ENCODE data around the gene ARF4.
"Not testable (repeated sequence)": the region's sequence is repeated elsewhere in the genome, so short reads cannot be mapped to it uniquely, and the experiment has no call there.

The ARF4 gene

GRCh38 chr3:57597127-57597923 lies at the start of gene ARF4:
Gene ARF4, minus strand, starts transcription at chr3:57597344. Its CDS starts 204 bp downstream, at chr3:57597140.
- DNase-seq (ENCODE audit: low spot score), result peak; percentile 99

GRCh38 chr3:57646723-57647122 lies 49.6 kb upstream of the ARF4 start:
- no peak for DNase-seq (ENCODE audit: low spot score)

GRCh38 chr3:57644740-57645139 lies 47.6 kb upstream of the ARF4 start:
- DNase-seq (ENCODE audit: low spot score), result no peak

- no peak for DNase-seq (ENCODE audit: low spot score)
These were observed 40.2 kb upstream of the ARF4 start for GRCh38 chr3:57637391-57637790.

GRCh38 chr3:57634259-57634658 lies 37.1 kb upstream of the ARF4 start:
- DNase-seq (ENCODE audit: low spot score), result not testable (repeated sequence)

- peak; percentile 9 for DNase-seq (ENCODE audit: low spot score)
These were observed 30.8 kb upstream of the ARF4 start for GRCh38 chr3:57627976-57628375.

GRCh38 chr3:57624801-57625200 lies 27.7 kb upstream of the ARF4 start:
- no peak for DNase-seq (ENCODE audit: low spot score)

GRCh38 chr3:57622362-57622761 lies 25.2 kb upstream of the ARF4 start:
- no peak for DNase-seq (ENCODE audit: low spot score)

- DNase-seq (ENCODE audit: low spot score), result no peak
These were observed 20.6 kb upstream of the ARF4 start for GRCh38 chr3:57617739-57618138.

GRCh38 chr3:57616233-57616632 lies 19.1 kb upstream of the ARF4 start:
- no peak for DNase-seq (ENCODE audit: low spot score)

- not testable (repeated sequence) for DNase-seq (ENCODE audit: low spot score)
These were observed 14.7 kb upstream of the ARF4 start for GRCh38 chr3:57611870-57612269.

GRCh38 chr3:57605683-57606082 lies 8.5 kb upstream of the ARF4 start:
- no peak for DNase-seq (ENCODE audit: low spot score)

GRCh38 chr3:57604971-57605370 lies 7.8 kb upstream of the ARF4 start:
- no peak for DNase-seq (ENCODE audit: low spot score)

- no peak for DNase-seq (ENCODE audit: low spot score)
These were observed 3.1 kb upstream of the ARF4 start for GRCh38 chr3:57600195-57600594.

GRCh38 chr3:57598765-57599360 lies 1.7 kb upstream of the ARF4 start:
- DNase-seq (ENCODE audit: low spot score), result no peak

- peak; percentile 70 for DNase-seq (ENCODE audit: low spot score)
These were observed 533 bp downstream of the ARF4 start for GRCh38 chr3:57596495-57597126.

GRCh38 chr3:57594576-57594975 lies 2.6 kb downstream of the ARF4 start:
- DNase-seq (ENCODE audit: low spot score), result no peak

- DNase-seq (ENCODE audit: low spot score), result no peak
These were observed 3.0 kb downstream of the ARF4 start for GRCh38 chr3:57594144-57594543.

- DNase-seq (ENCODE audit: low spot score), result no peak
These were observed 4.8 kb downstream of the ARF4 start for GRCh38 chr3:57592306-57592705.

- DNase-seq (ENCODE audit: low spot score), result no peak
These were observed 9.2 kb downstream of the ARF4 start for GRCh38 chr3:57587905-57588304.

- DNase-seq (ENCODE audit: low spot score), result no peak
These were observed 10.4 kb downstream of the ARF4 start for GRCh38 chr3:57586778-57587177.

- no peak for DNase-seq (ENCODE audit: low spot score)
These were observed 13.6 kb downstream of the ARF4 start for GRCh38 chr3:57583544-57583943.

- peak; percentile 18 for DNase-seq (ENCODE audit: low spot score)
These were observed 14.5 kb downstream of the ARF4 start for GRCh38 chr3:57582474-57583168.
